ENCODE results near the gene FILIP1. TPM values are rescaled to one million over a fixed set of nuclear protein-coding genes. Genes with fewer than 3 reads are reported as not detected.

The FILIP1 gene
- polyA plus RNA-seq, 3 donors = not detected

DNA sequence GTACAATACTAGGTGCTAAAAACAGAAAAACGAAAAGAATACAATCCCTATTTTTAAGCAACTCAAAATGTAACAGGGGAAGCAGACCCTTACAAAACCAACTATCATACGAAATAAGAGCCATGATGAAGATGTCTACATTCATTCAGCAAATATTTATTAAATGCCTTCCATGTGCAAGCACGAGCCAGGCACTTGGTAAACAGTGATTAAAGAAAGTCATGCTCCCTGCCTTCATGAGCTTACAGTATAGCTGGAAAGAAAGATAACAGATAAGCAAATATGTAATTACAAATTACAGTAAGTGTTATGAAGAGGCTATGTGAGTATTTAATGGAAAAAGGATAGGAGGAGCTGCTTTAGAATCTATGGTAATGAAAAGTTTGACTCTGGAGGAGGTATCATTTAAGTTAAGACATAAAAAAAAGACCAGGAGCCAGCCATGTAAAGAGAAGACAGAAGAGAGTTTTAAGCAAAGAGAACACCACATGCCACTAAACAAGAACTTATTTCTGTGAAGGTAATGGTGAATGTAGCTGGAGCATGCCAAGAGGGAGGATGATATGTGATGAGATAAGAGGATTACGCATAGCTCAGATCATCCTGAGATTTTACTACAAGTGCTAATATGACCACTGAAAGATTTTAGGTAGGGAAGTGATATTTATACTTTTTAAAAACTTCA is 230.7 kb downstream of the FILIP1 start:
- intact Hi-C loops (cut with micrococcal nuclease) = no loop called here
- Histone ChIP-seq H3K36me3 (replicated peaks in 1 of 2; ENCODE audit: control insufficient read depth in 1 of 2, insufficient read depth in 2 of 2, low read length in 2 of 2) (peaks cover 62 to 76% of the 10 kb centered on the region in 2 donors), H3K9me3 (replicated peaks in 1 of 2; ENCODE audit: control insufficient read depth in 1 of 2, insufficient read depth in 1 of 2, low read length in 2 of 2) (no peaks in the 10 kb centered on the region), H3K4me3 (replicated peaks in 1 of 3; ENCODE audit: low read depth in 2 of 3, low read length in 3 of 3) (no peak overlapping the region), H4K20me1 (ENCODE audit: insufficient read depth, low read length) (peaks cover 59% of the 10 kb centered on the region), H3K4me2 (replicated peaks; ENCODE audit: extremely low read depth, low read length, poor library complexity, severe bottlenecking) (no peak overlapping the region), H3K27ac (ENCODE audit: low read depth in 1 of 2, low read length in 2 of 2) (no peak overlapping the region), H3K27me3 (ENCODE audit: control insufficient read depth in 2 of 2, insufficient read depth in 2 of 2, low read length in 2 of 2) (no peaks in the 10 kb centered on the region), H2AFZ (ENCODE audit: insufficient read depth, low read depth, low read length, poor library complexity, severe bottlenecking) (no peak overlapping the region), H3K79me2 (ENCODE audit: insufficient read depth, low read length) (peaks cover 46% of the 10 kb centered on the region), H3K9ac (ENCODE audit: insufficient read depth, low read length, poor library complexity, severe bottlenecking) (no peak overlapping the region), H3K4me1 (ENCODE audit: control insufficient read depth in 1 of 2, insufficient read depth in 2 of 2, low read length in 2 of 2) (no peaks in the 10 kb centered on the region)
- Mint-ChIP-seq H3K27ac (peak overlapping the region in 2 of 7 donors; percentile 28 to 35), H3K36me3 (peaks cover 48 to 65% of the 10 kb centered on the region in 2 donors), H3K4me1 (peaks cover 2% of the 10 kb centered on the region), H3K27me3 (ENCODE audit: low read depth in 3 of 3) (no peaks in the 10 kb centered on the region), H3K4me3 (no peak overlapping the region), H3K9me3 (no peaks in the 10 kb centered on the region)
- TF ChIP-seq, protein P1, sequence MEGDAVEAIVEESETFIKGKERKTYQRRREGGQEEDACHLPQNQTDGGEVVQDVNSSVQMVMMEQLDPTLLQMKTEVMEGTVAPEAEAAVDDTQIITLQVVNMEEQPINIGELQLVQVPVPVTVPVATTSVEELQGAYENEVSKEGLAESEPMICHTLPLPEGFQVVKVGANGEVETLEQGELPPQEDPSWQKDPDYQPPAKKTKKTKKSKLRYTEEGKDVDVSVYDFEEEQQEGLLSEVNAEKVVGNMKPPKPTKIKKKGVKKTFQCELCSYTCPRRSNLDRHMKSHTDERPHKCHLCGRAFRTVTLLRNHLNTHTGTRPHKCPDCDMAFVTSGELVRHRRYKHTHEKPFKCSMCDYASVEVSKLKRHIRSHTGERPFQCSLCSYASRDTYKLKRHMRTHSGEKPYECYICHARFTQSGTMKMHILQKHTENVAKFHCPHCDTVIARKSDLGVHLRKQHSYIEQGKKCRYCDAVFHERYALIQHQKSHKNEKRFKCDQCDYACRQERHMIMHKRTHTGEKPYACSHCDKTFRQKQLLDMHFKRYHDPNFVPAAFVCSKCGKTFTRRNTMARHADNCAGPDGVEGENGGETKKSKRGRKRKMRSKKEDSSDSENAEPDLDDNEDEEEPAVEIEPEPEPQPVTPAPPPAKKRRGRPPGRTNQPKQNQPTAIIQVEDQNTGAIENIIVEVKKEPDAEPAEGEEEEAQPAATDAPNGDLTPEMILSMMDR (IDR thresholded peaks at IDR 0.05) = no peak
- no CpG with 5 or more reads among the region's 4 CpGs for WGBS (ENCODE audit: insufficient coverage)
- DNase-seq = no peak

DNA sequence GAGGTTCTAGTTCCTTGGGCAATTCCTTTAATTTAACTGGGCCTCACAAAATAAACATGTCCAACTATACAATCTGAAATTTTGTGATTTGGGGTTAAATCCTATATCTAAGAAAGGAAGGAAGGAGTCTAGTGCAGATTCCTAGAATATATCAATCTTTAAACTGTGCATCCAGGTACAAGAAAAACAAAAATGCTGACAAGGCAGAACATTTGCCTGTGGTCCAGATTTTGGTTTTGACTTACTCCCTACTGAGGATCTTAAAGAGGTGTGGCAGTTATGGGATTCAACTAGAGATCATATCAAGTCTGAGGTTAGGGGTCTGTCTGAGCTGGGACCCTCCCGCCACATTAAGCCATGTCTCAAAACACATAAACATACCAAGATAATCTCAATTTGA is 232.3 kb downstream of the FILIP1 start:
- WGBS (ENCODE audit: insufficient coverage) = no CpG with 5 or more reads among the region's 1 CpG

More for the DNA sequence above, 232.3 kb downstream of the FILIP1 start:
- H3K9me3 Mint-ChIP-seq = no peaks in the 10 kb centered on the region
- H3K27ac Mint-ChIP-seq = no peak overlapping the region
- H3K27ac ChIP-seq (ENCODE audit: low read depth in 1 of 2, low read length in 2 of 2) = no peak overlapping the region
- H4K20me1 ChIP-seq (ENCODE audit: insufficient read depth, low read length) = peaks cover 45% of the 10 kb centered on the region
- peaks cover 31% of the 10 kb centered on the region for H3K79me2 ChIP-seq (ENCODE audit: insufficient read depth, low read length)
- H3K4me3 Mint-ChIP-seq = no peak overlapping the region
- H2AFZ ChIP-seq (ENCODE audit: insufficient read depth, low read depth, low read length, poor library complexity, severe bottlenecking) = no peak overlapping the region
- H3K36me3 Mint-ChIP-seq = peaks cover 61 to 75% of the 10 kb centered on the region in 2 donors
- no peak for DNase-seq
- TF ChIP-seq, protein P1 (IDR thresholded peaks at IDR 0.05) = no peak
- no peaks in the 10 kb centered on the region for H3K4me1 Mint-ChIP-seq
- no peaks in the 10 kb centered on the region for H3K4me1 ChIP-seq (ENCODE audit: control insufficient read depth in 1 of 2, insufficient read depth in 2 of 2, low read length in 2 of 2)
- H3K9ac ChIP-seq (ENCODE audit: insufficient read depth, low read length, poor library complexity, severe bottlenecking) = no peak overlapping the region
- H3K27me3 ChIP-seq (ENCODE audit: control insufficient read depth in 2 of 2, insufficient read depth in 2 of 2, low read length in 2 of 2) = no peaks in the 10 kb centered on the region
- H3K4me2 ChIP-seq (replicated peaks; ENCODE audit: extremely low read depth, low read length, poor library complexity, severe bottlenecking) = no peak overlapping the region
- no peaks in the 10 kb centered on the region for H3K9me3 ChIP-seq (replicated peaks in 1 of 2; ENCODE audit: control insufficient read depth in 1 of 2, insufficient read depth in 1 of 2, low read length in 2 of 2)
- H3K36me3 ChIP-seq (replicated peaks in 1 of 2; ENCODE audit: control insufficient read depth in 1 of 2, insufficient read depth in 2 of 2, low read length in 2 of 2) = peaks cover 63 to 91% of the 10 kb centered on the region in 2 donors
- no peaks in the 10 kb centered on the region for H3K27me3 Mint-ChIP-seq (ENCODE audit: low read depth in 3 of 3)
- intact Hi-C loops (cut with micrococcal nuclease) = no loop called here
- H3K4me3 ChIP-seq (replicated peaks in 1 of 3; ENCODE audit: low read depth in 2 of 3, low read length in 3 of 3) = no peak overlapping the region
